ENCODE results near the gene SLC4A4.

SLC4A4 gene

DNA sequence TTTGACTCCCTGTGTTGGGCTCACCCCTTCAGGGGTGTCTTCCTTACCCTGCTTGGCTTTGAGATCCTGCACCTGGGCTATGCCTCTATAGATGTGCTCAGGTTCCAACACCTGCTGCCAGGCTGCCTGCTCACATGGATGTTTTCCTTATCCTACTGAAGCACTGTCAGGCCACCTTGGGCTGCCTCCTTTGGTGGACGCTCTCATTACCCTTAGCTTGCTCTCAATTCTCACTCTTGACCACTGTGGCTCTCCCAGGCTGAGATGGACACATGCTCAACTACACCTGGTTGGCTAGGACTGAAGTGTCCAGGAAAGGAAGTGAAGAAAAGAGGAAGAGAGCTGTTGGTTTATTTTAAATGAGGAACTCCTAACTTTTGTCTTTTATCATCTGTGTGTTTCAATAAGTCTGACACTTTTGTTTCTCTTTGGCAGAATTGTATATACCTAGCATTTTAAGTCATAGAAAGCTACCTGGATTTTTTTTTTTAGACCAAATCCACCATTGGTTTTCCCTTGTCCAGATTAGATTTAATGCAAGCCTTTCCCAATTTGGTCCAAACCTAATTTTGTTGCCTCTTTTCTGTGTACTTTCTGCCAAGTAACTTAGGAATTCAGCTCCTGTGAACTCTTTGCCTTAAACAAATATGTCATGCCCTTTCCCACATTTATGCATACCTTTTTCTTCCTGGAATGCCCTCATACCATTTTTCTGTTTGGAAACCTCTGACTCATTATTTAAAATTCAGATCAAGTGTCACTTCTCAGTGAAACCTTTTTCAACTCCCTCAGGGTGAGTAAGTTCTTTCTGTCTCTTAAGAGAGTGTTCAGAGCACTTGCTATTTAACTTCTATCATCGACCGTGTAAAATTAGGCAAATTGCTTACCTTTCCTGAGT lies 269.2 kb downstream of the SLC4A4 start:
- DNase-seq: no peak

DNA sequence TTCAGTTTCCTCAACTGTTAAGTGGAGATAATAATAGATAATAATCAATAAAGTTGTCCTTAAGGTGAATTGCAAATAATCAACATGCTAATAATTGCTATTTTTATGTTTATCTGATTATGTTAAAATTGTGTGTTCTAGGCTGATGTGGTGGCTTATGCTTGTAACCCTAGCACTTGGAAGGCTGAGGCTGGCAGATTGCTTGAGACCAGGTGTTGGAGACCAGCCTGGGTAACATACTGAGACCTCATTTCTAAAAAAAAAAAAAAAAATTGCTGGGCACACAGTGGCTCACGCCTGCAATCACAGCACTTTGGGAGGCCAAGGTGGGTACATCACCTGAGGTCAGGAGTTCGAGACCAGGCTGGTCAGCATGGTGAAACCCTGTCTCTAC lies 269.9 kb downstream of the SLC4A4 start:
- DNase-seq: no peak

DNA sequence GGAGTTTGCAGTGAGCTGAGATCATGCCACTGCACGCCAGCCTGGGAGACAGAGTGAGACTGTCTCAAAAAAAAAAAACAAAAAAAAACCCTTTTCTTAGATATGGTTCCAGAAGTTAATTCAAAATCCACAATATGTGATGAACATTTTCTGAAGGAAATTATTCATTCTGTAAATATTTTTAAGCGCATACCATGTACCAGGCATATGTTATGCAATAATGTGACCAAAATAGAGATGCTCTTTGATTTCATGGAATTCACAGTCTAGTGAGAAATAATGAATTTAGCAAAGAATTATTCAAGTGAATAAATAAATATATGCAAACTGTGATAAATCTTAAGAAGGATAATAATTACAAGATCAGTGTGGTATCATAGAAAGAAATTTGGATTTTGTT lies 270.3 kb downstream of the SLC4A4 start:
- no peak for DNase-seq

DNA sequence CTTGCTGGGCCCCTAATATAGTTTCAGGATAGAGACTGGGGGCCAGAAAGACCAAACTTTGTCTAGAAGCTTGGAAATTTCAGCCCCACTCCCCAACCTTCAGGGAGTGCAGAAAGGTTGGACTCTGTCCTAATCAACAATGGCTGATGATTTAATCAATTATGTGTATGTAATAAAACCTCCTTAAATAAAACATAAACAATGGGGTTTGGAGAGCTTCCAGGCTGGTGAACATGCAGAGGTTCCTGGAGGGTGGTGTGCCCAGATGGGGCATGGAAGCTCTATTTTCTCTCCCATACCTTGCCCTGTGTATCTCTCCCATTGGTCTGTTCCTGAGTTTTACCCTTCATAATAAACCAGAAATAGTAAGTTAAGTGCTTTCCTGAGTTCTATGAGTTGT lies 270.8 kb downstream of the SLC4A4 start:
- no peak for DNase-seq

DNA sequence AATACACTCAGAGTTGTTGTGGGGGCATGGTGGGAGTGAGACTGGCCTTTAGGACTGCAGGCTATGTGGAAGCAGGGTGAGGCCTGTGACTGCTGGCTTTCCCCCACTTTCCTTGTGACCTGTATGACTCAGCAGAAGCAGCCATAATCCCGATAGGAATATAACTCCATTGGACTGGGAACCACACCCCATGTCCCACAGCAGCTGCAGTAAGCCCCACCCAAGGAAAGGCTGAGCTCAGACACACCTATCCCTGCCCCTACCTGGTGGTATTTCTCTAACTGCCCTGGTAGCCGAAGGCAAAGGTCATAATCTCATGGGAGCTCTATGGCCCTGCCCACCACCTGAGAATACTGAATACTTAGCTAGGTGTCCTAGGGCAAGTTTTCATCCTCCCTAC lies 275.8 kb downstream of the SLC4A4 start:
- DNase-seq: no peak

DNA sequence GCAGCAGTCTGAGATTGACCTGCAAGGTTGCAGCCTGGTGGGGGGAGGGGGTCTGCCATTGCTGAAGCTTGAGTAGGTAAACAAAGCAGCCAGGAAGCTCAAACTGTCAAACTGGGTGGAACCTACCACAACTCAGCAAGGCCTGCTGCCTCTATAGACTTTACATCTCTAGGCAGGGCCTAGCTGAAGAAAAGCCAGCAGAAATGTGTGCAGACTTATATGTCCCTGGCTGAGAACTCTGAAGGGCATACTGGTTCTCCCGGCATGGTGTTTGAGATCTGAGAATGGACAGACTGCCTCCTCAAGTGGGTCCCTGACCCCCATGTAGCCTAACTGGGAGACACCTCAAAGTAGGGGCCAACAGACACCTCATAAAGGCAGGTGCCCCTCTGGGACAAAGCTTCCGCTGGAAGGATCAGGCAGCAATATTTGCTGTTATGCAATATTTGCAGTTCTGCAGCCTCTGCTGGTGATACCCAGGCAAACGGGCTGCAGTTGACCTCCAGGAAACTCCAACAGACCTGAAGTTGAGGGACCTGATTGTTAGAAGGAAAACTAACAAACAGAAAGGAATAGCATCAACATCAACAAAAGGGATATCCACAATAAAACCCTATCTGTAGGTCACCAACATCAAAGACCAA lies 277.5 kb downstream of the SLC4A4 start:
- DNase-seq: no peak
